Breast epithelium (tissue), 4 donors: ENCODE results near the gene PCBP3. TPM values are rescaled to one million over a fixed set of nuclear protein-coding genes. Genes with fewer than 3 reads are reported as not detected.

Experiments
- DNase-seq, 2 donors: peaks; one replicate each; pipeline ENCODE4 v3.0.0-alpha.2; 2019; ENCODE audit warnings: low spot score in 2 of 2
- H3K27ac ChIP-seq, 2 donors: fragments of 200-600 bp; sonication (generic) in 1 of 2; one replicate each; pipeline ENCODE4 v1.5.1; 2016 to 2019; ENCODE audit warnings: mild to moderate bottlenecking in 1 of 2
- H3K27me3 ChIP-seq, 2 donors: fragments of 200-600 bp; sonication (generic) in 1 of 2; one replicate each; pipeline versions ENCODE4 v1.5.1 to v1.6.0; 2017 to 2019; ENCODE audit warnings: control low read depth in 1 of 2, mild to moderate bottlenecking in 1 of 2
- H3K36me3 ChIP-seq: fragments of 200-600 bp; one replicate; pipeline ENCODE4 v1.5.1; 2019
- H3K4me1 ChIP-seq, 2 donors: fragments of 200-600 bp; sonication (generic); one replicate each; pipeline ENCODE4 v1.5.1; 2016 to 2019; ENCODE audit warnings: control low read depth in 1 of 2
- H3K4me3 ChIP-seq, 3 donors: fragments of 200-600 bp; sonication (generic); 1 replicate in 2 of 3; 2 replicates in 1 of 3; pipeline ENCODE4 v1.5.1; 2016 to 2019; ENCODE audit warnings: mild to moderate bottlenecking in 3 of 3, moderate library complexity in 2 of 3
- H3K9me3 ChIP-seq, 2 donors: fragments of 200-600 bp; sonication (generic) in 1 of 2; one replicate each; pipeline ENCODE4 v1.5.1; 2016 to 2019; ENCODE audit warnings: control low read depth in 1 of 2
- POLR2A ChIP-seq: fragments of 450-650 bp; IDR thresholded peaks from one replicate; pipeline ENCODE4 v1.6.1; 2016; ENCODE audit warnings: antibody characterized with exemption, mild to moderate bottlenecking, moderate library complexity
- POLR2AphosphoS5 ChIP-seq, 3 donors: sonication (generic); formaldehyde crosslinking; IDR thresholded peaks; one replicate each; pipeline ENCODE4 v1.6.1; 2017; ENCODE audit warnings: antibody characterized with exemption in 3 of 3
- intact Hi-C: fragments of 100-400 bp; cut with DNase I; formaldehyde crosslinking; loops from one replicate; pipeline ENCODE4 v1.15.1; 2023; ENCODE audit warnings: low total_unique reads
- total RNA-seq, 3 donors: library from RNA; depleted of rRNA; stranded (reverse); fragments of >200 nt; gene quantifications; one replicate each; pipeline ENCODE4 v1.1.0, GENCODE V29; 2016
- TF ChIP-seq, protein P1 (sequence below), 3 donors: fragments of 450-650 bp; IDR thresholded peaks; one replicate each; pipeline ENCODE4 v1.5.1; 2016 to 2017; ENCODE audit warnings: antibody characterized with exemption in 3 of 3, mild to moderate bottlenecking in 3 of 3, moderate library complexity in 3 of 3

The PCBP3 gene
- total RNA-seq, 3 donors from 2014 or later: 3.4 to 13.8 (median 4.6) TPM

- intact Hi-C loops: no loop called here
Measured at GRCh38 chr21:45947716-45948255, 304.3 kb downstream of the PCBP3 start.

GRCh38 chr21:45948576-45949141 lies 305.1 kb downstream of the PCBP3 start:
- no peak for TF ChIP-seq POLR2A
- TF ChIP-seq POLR2AphosphoS5 (IDR thresholded peaks at IDR 0.05): no peak
- TF ChIP-seq, protein P1, sequence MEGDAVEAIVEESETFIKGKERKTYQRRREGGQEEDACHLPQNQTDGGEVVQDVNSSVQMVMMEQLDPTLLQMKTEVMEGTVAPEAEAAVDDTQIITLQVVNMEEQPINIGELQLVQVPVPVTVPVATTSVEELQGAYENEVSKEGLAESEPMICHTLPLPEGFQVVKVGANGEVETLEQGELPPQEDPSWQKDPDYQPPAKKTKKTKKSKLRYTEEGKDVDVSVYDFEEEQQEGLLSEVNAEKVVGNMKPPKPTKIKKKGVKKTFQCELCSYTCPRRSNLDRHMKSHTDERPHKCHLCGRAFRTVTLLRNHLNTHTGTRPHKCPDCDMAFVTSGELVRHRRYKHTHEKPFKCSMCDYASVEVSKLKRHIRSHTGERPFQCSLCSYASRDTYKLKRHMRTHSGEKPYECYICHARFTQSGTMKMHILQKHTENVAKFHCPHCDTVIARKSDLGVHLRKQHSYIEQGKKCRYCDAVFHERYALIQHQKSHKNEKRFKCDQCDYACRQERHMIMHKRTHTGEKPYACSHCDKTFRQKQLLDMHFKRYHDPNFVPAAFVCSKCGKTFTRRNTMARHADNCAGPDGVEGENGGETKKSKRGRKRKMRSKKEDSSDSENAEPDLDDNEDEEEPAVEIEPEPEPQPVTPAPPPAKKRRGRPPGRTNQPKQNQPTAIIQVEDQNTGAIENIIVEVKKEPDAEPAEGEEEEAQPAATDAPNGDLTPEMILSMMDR (IDR thresholded peaks at IDR 0.05): no peak
- no peaks in the 10 kb centered on the region for H3K9me3 ChIP-seq
- intact Hi-C loops: no loop called here
- peaks cover 0 to 12% of the 10 kb centered on the region in 2 donors for H3K4me1 ChIP-seq
- H3K4me3 ChIP-seq: no peak overlapping the region
- H3K27ac ChIP-seq: peak overlapping the region; percentile 48 to 57
- no peaks in the 10 kb centered on the region for H3K36me3 ChIP-seq
- DNase-seq: no peak
- peaks cover 0 to 5% of the 10 kb centered on the region in 2 donors for H3K27me3 ChIP-seq

More at GRCh38 chr21:45947716-45948255, 304.3 kb downstream of the PCBP3 start:
- peaks cover 0 to 5% of the 10 kb centered on the region in 2 donors for H3K27me3 ChIP-seq
- TF ChIP-seq POLR2A: no peak
- TF ChIP-seq, protein P1 (IDR thresholded peaks at IDR 0.05): no peak
- H3K9me3 ChIP-seq: no peaks in the 10 kb centered on the region
- no peak overlapping the region for H3K27ac ChIP-seq
- H3K4me1 ChIP-seq: peaks cover 0 to 12% of the 10 kb centered on the region in 2 donors
- H3K36me3 ChIP-seq: no peaks in the 10 kb centered on the region
- no peak for DNase-seq
- no peak overlapping the region for H3K4me3 ChIP-seq

DNA sequence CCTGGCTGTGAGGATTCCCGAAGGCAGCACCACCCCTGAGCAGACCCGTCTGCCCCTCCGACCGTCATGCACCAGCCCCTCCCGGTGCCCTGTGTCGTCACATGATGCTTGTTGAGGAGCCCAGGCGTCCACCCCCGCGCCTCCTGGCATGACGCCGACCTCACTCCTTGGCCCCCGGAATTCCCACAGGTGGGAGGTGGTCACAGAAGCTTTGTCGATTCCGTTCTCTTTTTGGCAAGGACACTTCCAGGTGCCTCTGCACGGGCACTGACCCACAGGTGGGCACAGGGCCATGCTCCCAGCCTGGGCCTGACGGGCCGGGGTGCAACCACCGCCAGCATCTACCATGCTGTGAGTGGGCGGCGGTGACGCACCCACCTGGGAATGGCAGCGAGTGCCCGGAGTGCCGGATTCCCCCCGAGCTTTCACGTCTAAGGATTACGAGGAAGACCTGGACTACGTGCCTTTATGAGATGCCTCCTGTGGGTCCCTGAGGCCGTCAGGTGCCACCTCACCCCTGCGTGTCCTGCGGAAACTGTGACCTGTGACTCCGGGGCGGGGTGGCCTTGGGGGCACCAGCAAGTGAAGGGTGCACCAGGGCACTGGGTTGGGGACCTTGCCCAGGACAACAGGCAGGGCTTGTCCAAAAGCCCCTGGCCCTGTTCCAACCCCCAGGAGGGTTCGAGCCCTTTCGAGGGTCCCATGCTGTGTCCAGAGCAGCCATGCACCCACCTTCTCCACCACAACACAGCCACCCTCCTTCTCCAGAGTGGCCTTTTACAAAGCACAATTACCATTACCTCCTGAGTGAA lies 306.6 kb downstream of the PCBP3 start:
- H3K27ac ChIP-seq: peak overlapping the region; percentile 48 to 91
- no peaks in the 10 kb centered on the region for H3K9me3 ChIP-seq
- no peaks in the 10 kb centered on the region for H3K36me3 ChIP-seq
- TF ChIP-seq POLR2AphosphoS5 (IDR thresholded peaks at IDR 0.05): no peak
- TF ChIP-seq POLR2A: no peak
- TF ChIP-seq, protein P1 (IDR thresholded peaks at IDR 0.05): no peak
- peak overlapping the region in 2 of 3 donors; percentile 35 to 60 for H3K4me3 ChIP-seq
- H3K4me1 ChIP-seq: peaks cover 3 to 12% of the 10 kb centered on the region in 2 donors
- DNase-seq: peak in 1 of 2 donors; percentile 72
- intact Hi-C loops: loop anchor here (10.0 kb wide), 1 partner anchor 55 kb away; no protein-coding TSS in a partner anchor
- peaks cover 0 to 5% of the 10 kb centered on the region in 2 donors for H3K27me3 ChIP-seq

- TF ChIP-seq POLR2A (no peak), POLR2AphosphoS5 (IDR thresholded peaks at IDR 0.05) (no peak)
- TF ChIP-seq, protein P1 (IDR thresholded peaks at IDR 0.05): no peak
- peak in 1 of 2 donors; percentile 67 for DNase-seq
- H3K27ac ChIP-seq: peak overlapping the region; percentile 48 to 91
- H3K4me3 ChIP-seq: peak overlapping the region in 2 of 3 donors; percentile 35 to 60
- H3K4me1 ChIP-seq: peaks cover 3 to 12% of the 10 kb centered on the region in 2 donors
- no peaks in the 10 kb centered on the region for H3K36me3 ChIP-seq
- H3K27me3 ChIP-seq: peaks cover 0 to 5% of the 10 kb centered on the region in 2 donors
- no peaks in the 10 kb centered on the region for H3K9me3 ChIP-seq
- intact Hi-C loops: loop anchor here (10.0 kb wide), 1 partner anchor 56 kb away; no protein-coding TSS in a partner anchor
Measured at GRCh38 chr21:45950740-45951515, 307.4 kb downstream of the PCBP3 start.
